Bronchial epithelial cell (primary cell): Measurements from ENCODE around the gene ZNF705A. TPM values are rescaled to one million over a fixed set of nuclear protein-coding genes. Genes with fewer than 3 reads are reported as not detected.
"Not testable (repeated sequence)": the region's sequence is repeated elsewhere in the genome, so short reads cannot be mapped to it uniquely, and the experiment has no call there.

Source experiments
- DNase-seq: peaks from one replicate; pipeline ENCODE4 v3.0.0-alpha.2; 2010; ENCODE audit warnings: low read depth
- FAIRE-seq: peaks from 2 replicates; lab custom pipeline; 2011; peaks lifted over from hg19 to GRCh38; lab: Jason Lieb, UNC
- H3K27me3 ChIP-seq: 2 replicates; pipeline ENCODE4 v1.5.1; 2011; ENCODE audit warnings: low read length; ENCODE audit not compliant: control insufficient read depth, insufficient read depth
- H3K36me3 ChIP-seq: 2 replicates; pipeline ENCODE4 v1.5.1; 2011; ENCODE audit warnings: low read length; ENCODE audit not compliant: control insufficient read depth, insufficient read depth
- H3K4me3 ChIP-seq: 2 replicates; pipeline ENCODE4 v1.5.1; 2011; ENCODE audit warnings: mild to moderate bottlenecking, low read depth, low read length, control low read depth
- CTCF ChIP-seq: IDR thresholded peaks from 2 replicates; pipeline ENCODE4 v1.5.1; 2011; ENCODE audit warnings: mild to moderate bottlenecking, moderate library complexity, low read length, control low read depth, inconsistent platforms; ENCODE audit not compliant: insufficient read depth, severe bottlenecking
- total RNA-seq: library from RNA; depleted of rRNA; stranded (reverse); fragments of >200 nt; gene quantifications from 2 replicates; pipeline ENCODE4 v1.2.1, GENCODE V29; 2014

ZNF705A gene
- total RNA-seq = not detected in 2 replicates

- Histone ChIP-seq H3K27me3 (no peaks in the 10 kb centered on the region), H3K4me3 (no peak within 1 kb of the TSS), H3K36me3 (no peaks in the 10 kb centered on the region)
- TF ChIP-seq CTCF = no peak
- FAIRE-seq (no peak), DNase-seq (peak; percentile 88)
Observed at GRCh38 chr12:8156845-8157244, at the start of gene ZNF705A. TSS of gene ZNF705A (plus strand) at chr12:8157015. CDS start at chr12:8172626, 15,611 bp downstream.

- peak; percentile 84 for TF ChIP-seq CTCF
- DNase-seq = peak; percentile 67
- H3K36me3 ChIP-seq = no peaks in the 10 kb centered on the region
- no peaks in the 10 kb centered on the region for H3K27me3 ChIP-seq
- H3K4me3 ChIP-seq = no peak overlapping the region
- no peak for FAIRE-seq
Observed at GRCh38 chr12:8108808-8109398, 47.9 kb upstream of the ZNF705A start.

- H3K4me3 ChIP-seq, H3K36me3 ChIP-seq, FAIRE-seq: not testable (repeated sequence)
Observed at GRCh38 chr12:8113117-8113516, 43.7 kb upstream of the ZNF705A start.

GRCh38 chr12:8120072-8120713 lies 36.6 kb upstream of the ZNF705A start:
- FAIRE-seq = no peak
- DNase-seq = no peak
- Histone ChIP-seq H3K27me3 (no peaks in the 10 kb centered on the region), H3K36me3 (no peaks in the 10 kb centered on the region), H3K4me3 (no peak overlapping the region)
- no peak for TF ChIP-seq CTCF

More at GRCh38 chr12:8113117-8113516, 43.7 kb upstream of the ZNF705A start:
- not testable (repeated sequence) for H3K27me3 ChIP-seq, DNase-seq

- no peak for FAIRE-seq
- no peak for TF ChIP-seq CTCF
- no peak within 1 kb of the TSS for H3K4me3 ChIP-seq
- H3K27me3 ChIP-seq = no peaks in the 10 kb centered on the region
- no peak for DNase-seq
- H3K36me3 ChIP-seq = no peaks in the 10 kb centered on the region
Observed at GRCh38 chr12:8123124-8123912, 33.5 kb upstream of the ZNF705A start, which contains the start of gene CLEC4A. TSS of gene CLEC4A (plus strand) at chr12:8123617. CDS start at chr12:8123879, 262 bp downstream.

- no peak for FAIRE-seq
- H3K4me3 ChIP-seq = no peak overlapping the region
- no peak for TF ChIP-seq CTCF
- H3K36me3 ChIP-seq = no peaks in the 10 kb centered on the region
- no peak for DNase-seq
- H3K27me3 ChIP-seq = no peaks in the 10 kb centered on the region
Observed at GRCh38 chr12:8127138-8127537, 29.7 kb upstream of the ZNF705A start.

- DNase-seq, H3K36me3 ChIP-seq, H3K4me3 ChIP-seq, H3K27me3 ChIP-seq, FAIRE-seq: not testable (repeated sequence)
Observed at GRCh38 chr12:8133636-8134397, 23.0 kb upstream of the ZNF705A start.

GRCh38 chr12:8134398-8134930 lies 22.4 kb upstream of the ZNF705A start:
- not testable (repeated sequence) for H3K27me3 ChIP-seq, H3K36me3 ChIP-seq, FAIRE-seq, H3K4me3 ChIP-seq, DNase-seq
